SK-N-SH treated with all-trans-retinoic acid at 6 μM for 48 hours (cell line): ENCODE results near the gene RHEX.

Source experiments
- CSDC2 ChIP-seq: fragments of 250-450 bp; sonication (Bioruptor Pico); IDR thresholded peaks from 2 replicates; pipeline ENCODE4 v1.5.0; 2020; ENCODE audit warnings: mild to moderate bottlenecking, moderate library complexity
- ESRRG ChIP-seq: fragments of 250-450 bp; sonication (Bioruptor Pico); IDR thresholded peaks from 2 replicates; pipeline ENCODE4 v1.6.1; 2021; ENCODE audit warnings: mild to moderate bottlenecking
- OSR1 ChIP-seq: fragments of 250-450 bp; sonication (Bioruptor Pico); IDR thresholded peaks from 2 replicates; pipeline ENCODE4 v1.8.0; 2022; ENCODE audit warnings: moderate library complexity, mild to moderate bottlenecking, inconsistent platforms
- POU6F1 ChIP-seq: fragments of 250-450 bp; sonication (Bioruptor Pico); IDR thresholded peaks from 2 replicates; pipeline ENCODE4 v1.8.0; 2021; ENCODE audit warnings: low read depth, mild to moderate bottlenecking, moderate library complexity, borderline replicate concordance
- RARB ChIP-seq: fragments of 250-450 bp; sonication (Bioruptor Pico); IDR thresholded peaks from 2 replicates; pipeline ENCODE4 v1.8.0; 2021; ENCODE audit warnings: mild to moderate bottlenecking, moderate library complexity
- ZFP3 ChIP-seq: fragments of 250-450 bp; sonication (Bioruptor Pico); IDR thresholded peaks from 2 replicates; pipeline ENCODE4 v1.5.0; 2020; ENCODE audit warnings: mild to moderate bottlenecking, moderate library complexity
- ZFP30 ChIP-seq: fragments of 450-650 bp; formaldehyde crosslinking; IDR thresholded peaks from 2 replicates; pipeline ENCODE4 v1.5.0; 2022; ENCODE audit warnings: mild to moderate bottlenecking, moderate library complexity
- ZNF565 ChIP-seq: fragments of 450-650 bp; formaldehyde crosslinking; conservative IDR thresholded peaks from 2 replicates; pipeline ENCODE4 v1.5.0; 2020; ENCODE audit warnings: low read depth, mild to moderate bottlenecking, moderate library complexity
- ZNF8 ChIP-seq: fragments of 450-650 bp; formaldehyde crosslinking; IDR thresholded peaks from 2 replicates; pipeline ENCODE4 v1.5.0; 2020; ENCODE audit warnings: mild to moderate bottlenecking, moderate library complexity
- TF ChIP-seq, protein P1 (sequence below): fragments of 250-450 bp; sonication (Bioruptor Pico); IDR thresholded peaks from 2 replicates; pipeline ENCODE4 v1.8.0; 2020; ENCODE audit warnings: mild to moderate bottlenecking, moderate library complexity, borderline replicate concordance
- TF ChIP-seq, protein P2 (sequence below): fragments of 250-450 bp; sonication (Bioruptor Pico); IDR thresholded peaks from 2 replicates; pipeline ENCODE4 v1.5.1; 2020; ENCODE audit warnings: low read depth, mild to moderate bottlenecking, moderate library complexity

DNA sequence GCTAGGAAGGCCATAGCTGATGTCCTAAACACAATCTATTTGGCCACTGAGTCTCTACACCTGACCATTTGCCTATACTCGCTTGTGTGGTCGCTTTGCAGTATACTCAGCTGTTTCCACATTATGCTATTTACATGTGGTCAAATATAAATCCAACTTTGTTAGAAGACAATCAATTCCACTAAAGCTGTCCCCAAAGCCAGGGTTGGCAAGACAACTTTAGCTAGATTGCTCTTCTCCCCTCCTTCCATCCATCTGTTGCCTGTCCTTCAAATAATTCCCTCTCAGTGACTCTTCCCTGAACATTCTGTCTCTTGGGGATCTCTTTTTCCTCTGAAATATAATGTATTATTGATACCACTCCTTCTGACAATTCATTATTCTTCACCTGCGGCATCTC, 34.1 kb downstream of the RHEX start:
- TF ChIP-seq ZNF8 (CRISPR knock-in tag) (no peak), ESRRG (CRISPR knock-in tag) (no peak), RARB (CRISPR knock-in tag) (no peak), ZFP30 (CRISPR knock-in tag) (no peak), CSDC2 (no peak), OSR1 (no peak), ZNF565 (CRISPR knock-in tag) (no peak), ZFP3 (CRISPR knock-in tag) (no peak), POU6F1 (CRISPR knock-in tag) (no peak)
- TF ChIP-seq, protein P1, sequence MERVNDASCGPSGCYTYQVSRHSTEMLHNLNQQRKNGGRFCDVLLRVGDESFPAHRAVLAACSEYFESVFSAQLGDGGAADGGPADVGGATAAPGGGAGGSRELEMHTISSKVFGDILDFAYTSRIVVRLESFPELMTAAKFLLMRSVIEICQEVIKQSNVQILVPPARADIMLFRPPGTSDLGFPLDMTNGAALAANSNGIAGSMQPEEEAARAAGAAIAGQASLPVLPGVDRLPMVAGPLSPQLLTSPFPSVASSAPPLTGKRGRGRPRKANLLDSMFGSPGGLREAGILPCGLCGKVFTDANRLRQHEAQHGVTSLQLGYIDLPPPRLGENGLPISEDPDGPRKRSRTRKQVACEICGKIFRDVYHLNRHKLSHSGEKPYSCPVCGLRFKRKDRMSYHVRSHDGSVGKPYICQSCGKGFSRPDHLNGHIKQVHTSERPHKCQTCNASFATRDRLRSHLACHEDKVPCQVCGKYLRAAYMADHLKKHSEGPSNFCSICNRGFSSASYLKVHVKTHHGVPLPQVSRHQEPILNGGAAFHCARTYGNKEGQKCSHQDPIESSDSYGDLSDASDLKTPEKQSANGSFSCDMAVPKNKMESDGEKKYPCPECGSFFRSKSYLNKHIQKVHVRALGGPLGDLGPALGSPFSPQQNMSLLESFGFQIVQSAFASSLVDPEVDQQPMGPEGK = no peak
- TF ChIP-seq, protein P2, sequence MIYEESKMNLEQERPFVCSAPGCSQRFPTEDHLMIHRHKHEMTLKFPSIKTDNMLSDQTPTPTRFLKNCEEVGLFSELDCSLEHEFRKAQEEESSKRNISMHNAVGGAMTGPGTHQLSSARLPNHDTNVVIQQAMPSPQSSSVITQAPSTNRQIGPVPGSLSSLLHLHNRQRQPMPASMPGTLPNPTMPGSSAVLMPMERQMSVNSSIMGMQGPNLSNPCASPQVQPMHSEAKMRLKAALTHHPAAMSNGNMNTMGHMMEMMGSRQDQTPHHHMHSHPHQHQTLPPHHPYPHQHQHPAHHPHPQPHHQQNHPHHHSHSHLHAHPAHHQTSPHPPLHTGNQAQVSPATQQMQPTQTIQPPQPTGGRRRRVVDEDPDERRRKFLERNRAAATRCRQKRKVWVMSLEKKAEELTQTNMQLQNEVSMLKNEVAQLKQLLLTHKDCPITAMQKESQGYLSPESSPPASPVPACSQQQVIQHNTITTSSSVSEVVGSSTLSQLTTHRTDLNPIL (CRISPR knock-in tag) = no peak
